ENCODE results near the gene RASL12.

RASL12 gene

DNA sequence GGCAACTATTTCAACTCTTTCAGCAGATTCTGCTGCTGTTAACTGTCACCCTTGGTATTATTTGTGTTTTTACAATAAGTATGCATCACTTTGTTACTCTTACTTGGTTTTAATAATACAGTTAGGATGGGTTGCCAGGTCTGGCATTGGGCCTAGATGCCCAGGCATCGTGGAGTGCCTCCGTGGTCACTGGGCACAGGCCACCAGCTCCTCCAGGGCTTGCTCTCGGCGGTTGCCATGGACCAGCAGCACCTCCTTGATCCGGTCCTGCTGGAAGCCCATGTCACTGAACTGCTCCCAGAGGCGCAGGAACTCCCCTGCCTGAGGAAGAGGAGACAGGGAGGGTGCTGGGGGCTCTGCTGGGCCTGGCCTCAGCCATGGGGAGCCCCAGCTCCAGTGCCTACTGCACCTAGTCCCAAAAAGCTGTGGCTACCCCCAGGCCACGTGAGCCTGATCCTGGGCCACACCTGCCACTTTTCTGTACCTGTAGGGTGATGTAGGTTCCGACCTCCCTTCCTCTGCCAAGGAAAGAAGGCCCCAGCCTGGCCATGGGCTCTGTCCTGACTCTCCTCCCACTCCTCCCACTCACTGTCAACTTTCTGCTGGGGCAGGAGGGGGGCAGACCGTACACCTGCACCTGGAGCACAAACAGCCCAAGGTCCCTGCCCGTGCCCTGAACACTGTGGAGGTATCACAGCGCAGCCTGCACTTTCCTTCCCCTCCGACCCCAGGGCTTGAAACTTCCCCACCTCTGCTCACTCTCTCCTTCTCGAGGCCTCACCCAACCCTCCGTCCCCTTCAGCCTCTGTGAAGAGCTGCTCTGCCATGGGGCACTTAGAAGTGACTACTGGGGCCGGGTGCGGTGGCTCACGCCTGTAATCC, 25.4 kb upstream of the RASL12 start:
- H3K4me3 ChIP-seq (ENCODE audit: low read depth, low read length) = no peak overlapping the region

DNA sequence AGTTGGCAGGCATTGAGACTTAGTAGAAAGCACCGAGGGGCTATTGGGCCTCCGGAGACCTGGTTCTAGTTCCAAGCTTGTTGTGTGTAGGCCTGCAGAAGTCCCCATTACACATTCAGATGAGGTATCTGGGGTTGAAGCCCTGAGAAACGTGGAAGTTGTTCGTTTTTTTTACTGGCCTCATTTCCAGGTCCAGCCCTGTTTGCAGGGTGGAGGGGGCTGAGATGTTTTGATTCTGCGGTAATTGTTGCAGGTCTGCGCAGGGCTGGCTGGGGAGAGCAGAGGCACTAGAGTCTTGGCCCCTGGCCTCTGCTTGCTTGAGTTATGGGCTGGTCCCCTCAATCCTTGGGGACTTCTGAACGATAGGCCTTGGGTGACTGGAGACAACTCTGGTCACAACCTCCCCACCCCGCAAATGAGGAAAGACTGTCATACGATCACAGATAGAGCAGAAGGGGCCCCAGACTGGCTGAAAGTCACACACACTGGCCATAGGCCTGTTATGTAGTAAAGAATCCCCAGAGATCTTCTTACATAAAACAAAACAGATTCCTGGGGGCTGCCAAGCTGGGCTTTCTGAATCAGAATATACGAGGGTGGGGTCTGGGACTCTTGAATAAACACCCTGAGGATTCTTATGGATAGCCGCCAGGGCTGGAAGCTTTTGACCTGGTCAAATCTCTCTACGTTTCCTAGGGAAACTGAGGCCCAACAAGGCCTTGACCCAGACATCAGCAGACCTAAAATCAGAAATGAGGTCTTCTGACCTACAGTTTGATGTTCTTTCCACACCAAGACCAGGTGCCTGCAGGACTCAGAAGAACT, 24.4 kb upstream of the RASL12 start:
- no peak overlapping the region for H3K4me3 ChIP-seq (ENCODE audit: low read depth, low read length)

DNA sequence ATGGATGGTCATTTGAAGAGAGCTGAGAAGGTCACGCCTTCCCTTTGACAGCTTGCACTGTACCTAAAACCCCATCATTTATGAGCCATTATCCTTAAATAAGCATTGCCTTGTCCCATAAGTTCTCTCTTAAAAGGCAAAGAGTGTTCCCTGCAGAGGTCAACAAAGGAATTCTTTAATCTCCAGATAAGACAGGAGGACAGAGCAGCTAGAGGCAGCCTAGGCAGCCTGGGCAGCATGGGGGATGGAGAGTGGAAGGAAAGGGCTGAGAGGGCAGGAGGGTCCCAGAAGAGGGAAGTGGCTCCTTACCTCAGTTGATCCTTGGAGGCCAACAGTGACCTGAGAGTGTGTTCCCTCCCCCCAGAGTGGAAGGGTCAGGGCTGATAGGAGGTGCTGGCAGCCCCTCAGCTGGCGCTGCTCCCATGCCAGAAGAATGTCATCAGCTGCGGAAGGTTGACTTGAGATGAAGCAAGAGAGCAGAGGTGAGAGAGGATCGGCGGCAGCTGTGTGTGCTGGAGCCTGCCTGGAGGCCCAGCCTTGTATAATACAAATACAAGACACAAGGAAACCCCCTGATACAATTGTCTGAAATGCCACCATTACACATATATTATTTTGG, 21.5 kb upstream of the RASL12 start:
- no peak overlapping the region for H3K4me3 ChIP-seq (ENCODE audit: low read depth, low read length)

DNA sequence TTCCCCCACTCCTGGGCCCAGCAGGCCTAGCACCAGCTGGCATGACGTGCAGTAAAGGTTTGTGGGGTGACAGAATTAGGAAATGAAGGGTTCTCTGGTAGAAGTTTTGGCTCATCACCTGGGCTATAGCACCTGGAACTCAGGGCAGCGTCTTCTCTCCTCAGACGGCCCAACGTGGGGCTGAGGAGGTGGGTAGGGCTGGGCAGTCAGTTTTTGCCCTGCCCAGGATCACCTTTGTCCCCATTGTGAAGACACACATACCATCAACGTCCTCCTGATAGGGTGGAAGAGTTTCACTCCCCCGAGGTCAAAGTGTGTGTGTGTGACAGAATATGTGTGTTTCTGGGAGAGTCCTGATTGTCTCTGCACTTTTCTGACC, 20.8 kb upstream of the RASL12 start:
- no peak overlapping the region for H3K4me3 ChIP-seq (ENCODE audit: low read depth, low read length)

DNA sequence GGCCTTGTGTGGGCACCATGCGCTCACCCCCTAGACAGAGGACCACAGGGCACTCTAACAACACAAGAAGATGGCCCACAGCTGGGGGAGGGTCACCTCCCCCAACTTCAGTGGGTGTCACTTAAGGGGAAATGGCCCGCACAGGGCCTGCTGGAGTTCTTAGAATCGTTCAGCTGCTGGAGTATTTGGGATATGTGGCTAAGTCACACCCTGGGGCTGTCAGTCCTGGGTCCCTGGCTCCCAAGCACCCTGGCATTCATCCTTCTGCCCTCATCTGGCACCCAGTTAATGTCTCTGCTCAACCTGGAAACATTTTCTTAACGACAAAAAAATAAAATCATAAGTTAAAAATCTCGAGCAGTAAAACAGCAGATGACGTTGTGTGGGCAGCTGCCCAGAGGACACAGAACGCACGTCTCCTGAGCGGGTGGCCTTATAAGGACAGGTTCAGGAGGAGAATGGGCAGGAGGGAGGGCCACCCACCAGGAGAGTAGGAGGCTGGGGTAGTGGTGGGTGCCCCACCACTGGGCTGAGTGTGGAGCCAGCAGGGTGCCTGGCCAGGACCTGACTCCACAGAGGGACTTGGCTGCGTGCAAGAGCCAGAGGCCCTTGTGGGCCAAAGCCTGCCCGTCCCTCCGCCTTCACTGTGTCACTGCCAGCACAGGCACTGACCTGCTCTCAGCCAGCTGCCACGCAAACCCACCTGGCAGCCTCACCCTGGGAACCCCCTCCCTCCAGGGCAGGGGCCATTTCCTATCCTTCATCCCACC, 20.3 kb upstream of the RASL12 start:
- H3K4me3 ChIP-seq (ENCODE audit: low read depth, low read length) = no peak overlapping the region

DNA sequence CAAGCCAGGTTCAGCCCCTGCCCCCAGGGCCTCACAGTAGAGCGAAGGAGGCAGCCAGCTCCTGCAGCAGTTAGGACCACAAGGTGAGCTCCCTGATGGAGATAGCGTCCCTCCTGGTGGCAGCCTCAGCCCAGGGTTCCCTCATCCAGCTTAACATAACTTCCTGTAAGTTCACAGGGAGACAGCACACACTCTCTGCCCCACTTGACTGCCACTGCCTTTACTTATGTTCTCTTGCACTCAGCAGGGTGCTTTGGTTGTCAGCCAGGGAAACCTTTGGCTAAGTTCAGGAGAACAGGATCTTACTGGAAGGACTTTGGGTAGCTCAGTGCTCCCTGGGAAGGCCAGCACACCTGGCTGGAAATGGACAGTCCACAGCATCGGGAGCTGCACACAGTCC, 19.6 kb upstream of the RASL12 start:
- no peak overlapping the region for H3K4me3 ChIP-seq (ENCODE audit: low read depth, low read length)

DNA sequence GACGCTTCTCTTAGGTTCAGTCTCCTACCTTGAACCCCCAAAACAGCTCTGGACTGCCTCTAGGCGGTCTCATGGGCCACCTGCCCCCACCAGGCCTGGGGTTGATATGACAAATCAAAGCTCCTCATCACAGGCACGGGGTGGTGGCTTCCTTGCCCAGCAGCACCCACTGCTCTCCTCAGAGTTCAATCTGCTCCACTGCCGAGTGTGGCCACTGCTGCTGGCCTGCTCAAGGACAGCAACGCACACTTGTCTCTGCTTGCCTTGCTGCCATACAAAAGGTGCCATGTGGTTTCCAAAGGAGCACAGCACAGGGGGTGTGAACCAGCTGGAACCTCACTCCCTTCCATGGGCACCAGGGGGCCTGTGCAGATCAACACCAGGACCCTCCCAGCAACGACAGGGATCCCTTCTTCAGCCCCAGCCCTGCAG, 18.9 kb upstream of the RASL12 start:
- no peak overlapping the region for H3K4me3 ChIP-seq (ENCODE audit: low read depth, low read length)

DNA sequence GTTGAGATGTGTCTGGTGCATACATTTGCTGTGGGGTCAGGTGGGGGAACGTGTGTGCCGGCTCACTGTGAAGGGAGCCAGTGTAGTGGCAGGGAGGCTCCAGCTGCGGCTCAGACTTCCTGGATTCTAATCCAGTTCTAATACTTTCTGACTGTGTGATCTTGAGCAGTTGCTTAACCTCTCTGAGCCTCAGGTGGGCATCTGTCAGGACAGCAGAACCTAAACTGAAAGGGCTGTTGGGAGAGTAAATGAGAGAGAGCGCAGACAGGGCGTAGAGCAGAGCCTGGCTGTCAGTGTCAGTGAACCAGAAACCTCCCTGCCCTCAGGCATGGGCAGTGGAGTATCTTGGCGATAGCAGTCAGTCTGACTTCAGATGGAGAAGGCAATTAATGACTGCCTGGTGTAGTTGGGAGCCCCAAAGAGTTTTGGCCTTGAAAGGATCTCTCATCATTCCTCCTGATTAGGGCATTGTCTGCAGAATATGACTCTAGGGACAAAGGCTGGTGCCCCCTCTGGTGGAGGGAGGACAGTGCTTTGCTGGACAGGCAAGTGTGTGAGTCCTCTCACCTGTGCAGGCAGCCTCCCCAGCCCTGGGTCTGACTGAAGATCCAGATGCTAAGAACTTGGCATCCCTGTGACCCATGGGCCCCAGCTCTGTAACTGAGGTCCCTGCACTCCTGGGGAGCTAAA, 18.3 kb upstream of the RASL12 start:
- H3K4me3 ChIP-seq (ENCODE audit: low read depth, low read length) = no peak overlapping the region

DNA sequence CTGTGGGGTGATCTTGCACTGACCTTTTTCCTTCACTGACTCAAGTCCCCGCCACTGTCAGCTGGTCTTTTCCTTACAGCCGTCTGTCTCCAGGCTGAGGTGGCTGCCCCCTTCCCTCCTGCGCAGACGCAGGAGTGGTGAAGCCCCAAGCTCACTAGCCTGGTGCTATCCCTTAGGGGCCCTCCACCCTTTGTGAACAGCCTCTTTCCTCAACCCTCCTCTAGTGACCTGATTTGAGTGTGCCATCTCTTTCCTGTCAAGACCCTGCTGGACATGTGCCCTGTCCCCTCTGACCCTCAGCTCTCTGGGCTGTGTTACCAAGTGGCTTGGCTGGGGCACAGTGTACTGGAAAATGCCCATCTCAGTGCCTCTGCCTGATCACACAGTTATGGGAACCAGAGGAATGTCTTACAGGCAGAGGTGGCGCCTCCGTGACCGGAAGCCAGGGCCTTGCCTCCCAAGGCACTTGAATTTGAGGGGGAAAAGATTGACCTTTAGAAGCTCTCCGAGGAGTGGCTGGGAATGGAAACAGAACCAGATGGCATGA, 17.5 kb upstream of the RASL12 start:
- no peak overlapping the region for H3K4me3 ChIP-seq (ENCODE audit: low read depth, low read length)

DNA sequence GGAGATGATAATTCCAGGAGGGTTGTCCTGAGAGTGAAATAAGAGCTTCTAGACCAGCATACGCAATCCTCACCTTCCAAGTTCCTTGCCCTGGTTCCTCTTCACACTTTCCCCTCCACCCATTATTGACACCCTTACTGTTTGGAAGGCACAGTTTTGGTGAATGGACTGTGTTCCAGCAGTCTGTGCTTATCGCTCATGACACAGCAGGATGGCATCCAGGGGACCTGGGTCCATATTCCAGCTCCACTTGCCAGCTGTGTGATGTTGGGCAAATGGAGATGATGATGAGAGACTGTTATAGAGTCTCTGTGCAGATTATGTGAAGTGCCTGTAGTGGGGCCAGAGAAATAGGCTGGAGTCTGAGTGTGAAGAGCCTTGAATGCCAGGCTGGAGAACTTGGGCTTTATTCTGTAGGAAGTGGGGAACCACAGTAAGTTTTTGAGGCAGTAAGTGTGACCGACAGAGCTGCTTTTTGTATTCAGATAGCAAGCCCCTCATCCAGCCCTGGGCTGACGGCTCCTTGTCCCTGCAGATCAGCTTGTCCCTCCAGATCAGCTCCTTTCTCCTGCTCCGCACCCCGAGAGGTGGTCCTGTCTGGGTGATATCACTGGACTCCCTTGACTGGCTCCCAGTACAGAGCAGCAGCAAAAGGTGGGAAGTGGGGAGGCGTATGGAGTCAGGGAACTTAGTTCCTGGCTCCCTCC, 16.9 kb upstream of the RASL12 start:
- no peak overlapping the region for H3K4me3 ChIP-seq (ENCODE audit: low read depth, low read length)

DNA sequence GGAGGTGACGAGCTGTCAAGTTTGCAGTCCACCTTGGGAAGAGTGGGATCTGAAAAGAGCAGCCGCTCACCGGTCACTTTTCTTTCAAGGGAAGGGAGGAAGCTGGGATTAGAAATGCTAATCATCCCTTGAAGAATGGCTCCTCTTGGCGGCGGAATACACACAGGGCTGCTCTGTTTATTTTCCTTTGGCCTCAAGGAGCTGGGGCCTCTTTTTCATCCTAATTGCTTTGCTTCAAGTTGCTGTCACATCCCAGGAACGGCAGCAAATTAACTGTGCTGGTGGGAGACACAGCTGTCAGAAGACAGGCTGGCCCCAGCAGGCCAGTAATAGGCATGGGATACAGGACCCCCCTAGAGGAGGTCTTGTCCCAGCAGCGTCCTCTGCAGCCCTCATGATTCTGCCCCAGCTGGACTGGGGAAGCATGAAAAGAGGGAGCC, 15.5 kb upstream of the RASL12 start:
- no peak overlapping the region for H3K4me3 ChIP-seq (ENCODE audit: low read depth, low read length)

DNA sequence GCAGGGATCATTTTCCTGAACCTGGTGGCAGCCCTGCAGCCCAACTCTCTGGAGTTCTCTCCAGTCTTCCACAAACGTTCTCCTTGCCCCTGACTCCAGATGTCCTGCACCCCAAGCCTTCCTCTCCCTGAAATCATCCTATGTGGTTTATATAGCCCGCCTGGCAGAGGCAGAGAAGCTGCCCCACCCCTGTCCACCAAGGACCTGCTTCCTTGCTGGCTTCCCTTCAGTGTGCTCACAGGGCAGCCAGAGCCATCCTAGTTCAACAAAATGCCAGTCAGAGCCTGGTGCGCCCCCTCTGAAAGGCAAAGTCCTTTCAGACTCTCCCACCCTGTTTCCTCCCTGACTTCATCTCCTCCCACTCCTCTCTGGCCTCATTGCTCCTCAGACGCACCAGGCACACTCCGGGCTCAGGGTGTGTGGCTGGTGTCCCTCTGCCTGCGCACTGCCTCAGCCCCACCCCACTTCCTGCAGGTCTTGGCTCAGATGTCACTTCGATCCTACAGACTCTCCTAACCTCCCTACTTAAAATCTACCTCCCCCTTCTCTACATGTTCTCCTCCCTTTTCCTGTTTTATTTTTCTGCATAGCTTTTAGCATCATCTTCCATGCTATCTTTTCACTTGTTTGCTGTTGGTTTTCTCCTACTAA, 14.6 kb upstream of the RASL12 start:
- H3K4me3 ChIP-seq (ENCODE audit: low read depth, low read length) = no peak overlapping the region

DNA sequence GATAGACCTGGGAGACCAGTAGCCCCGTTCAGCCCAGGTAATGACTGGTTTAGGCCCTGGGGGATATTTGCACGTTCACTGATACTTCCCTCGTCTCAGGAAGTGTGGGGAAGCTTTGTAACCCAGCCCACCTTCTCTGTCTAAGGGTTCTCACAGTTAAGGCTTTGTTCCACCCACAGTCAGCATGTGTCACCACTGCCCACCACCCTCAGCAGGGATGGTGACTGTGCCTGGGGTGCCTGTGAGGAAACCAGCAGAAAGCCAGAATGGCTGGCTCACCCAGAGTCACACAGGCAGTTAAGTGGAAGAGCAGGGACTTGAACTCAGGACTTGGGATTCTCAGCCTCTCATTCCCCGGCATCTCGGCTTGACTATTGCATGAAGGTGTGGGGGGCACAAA, 14.0 kb upstream of the RASL12 start:
- H3K4me3 ChIP-seq (ENCODE audit: low read depth, low read length) = no peak overlapping the region

DNA sequence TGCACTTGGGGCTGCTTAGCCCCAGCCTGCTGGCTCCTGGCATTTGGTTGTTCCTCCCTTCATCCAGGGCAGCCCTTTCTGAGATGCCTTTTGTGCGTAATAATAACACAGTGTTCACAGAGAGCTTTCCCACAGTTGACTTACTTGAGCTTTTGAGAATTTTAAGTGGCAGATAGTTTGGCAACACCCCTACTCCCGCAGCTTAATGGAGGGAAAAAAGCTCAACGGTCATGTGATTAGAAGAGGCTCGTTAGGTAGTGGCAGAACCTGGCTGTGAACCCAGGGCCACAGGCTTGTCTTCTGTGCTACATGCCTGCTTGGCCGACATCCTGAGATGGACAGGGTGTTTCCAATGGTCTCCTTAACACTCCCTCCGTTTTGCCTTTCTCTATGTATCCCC, 13.5 kb upstream of the RASL12 start:
- no peak overlapping the region for H3K4me3 ChIP-seq (ENCODE audit: low read depth, low read length)

DNA sequence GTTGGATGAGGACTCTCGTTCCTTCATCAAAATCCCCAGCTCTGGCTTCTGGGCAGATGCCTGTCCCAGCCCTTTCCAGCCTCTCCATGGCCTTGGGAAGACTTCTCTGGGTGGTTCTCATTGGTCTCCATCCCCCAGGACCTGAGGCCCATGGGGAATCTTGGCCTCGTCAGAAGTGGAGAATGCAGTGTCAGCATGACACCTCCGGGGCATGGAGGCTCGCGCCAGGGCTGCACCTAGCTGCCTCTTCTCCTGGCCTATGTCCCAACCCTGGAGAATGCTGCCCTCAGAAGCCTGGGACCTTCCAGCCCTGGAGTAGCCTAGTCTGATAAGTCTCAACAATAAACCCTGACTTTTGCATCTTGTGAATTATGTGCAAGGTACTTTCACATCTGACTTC, 11.8 kb upstream of the RASL12 start:
- H3K4me3 ChIP-seq (ENCODE audit: low read depth, low read length) = no peak overlapping the region

DNA sequence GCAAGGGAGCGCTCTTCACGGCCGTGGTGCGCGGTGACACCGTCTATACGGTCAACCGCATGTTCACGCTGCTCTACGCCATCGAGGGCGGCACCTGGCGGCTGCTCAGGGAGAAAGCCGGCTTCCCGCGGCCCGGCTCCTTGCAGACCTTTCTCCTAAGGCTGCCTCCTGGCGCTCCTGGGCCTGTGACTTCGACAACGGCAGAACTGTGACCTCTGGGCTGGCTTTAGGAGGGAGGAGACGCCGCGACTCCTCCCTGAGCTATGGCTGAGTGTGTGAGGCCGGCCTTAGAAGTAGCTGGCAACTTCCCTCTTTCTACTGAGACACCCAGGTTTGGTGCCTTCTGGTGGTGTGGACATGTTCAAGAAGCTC, 10.2 kb upstream of the RASL12 start:
- H3K4me3 ChIP-seq (ENCODE audit: low read depth, low read length) = no peak overlapping the region

DNA sequence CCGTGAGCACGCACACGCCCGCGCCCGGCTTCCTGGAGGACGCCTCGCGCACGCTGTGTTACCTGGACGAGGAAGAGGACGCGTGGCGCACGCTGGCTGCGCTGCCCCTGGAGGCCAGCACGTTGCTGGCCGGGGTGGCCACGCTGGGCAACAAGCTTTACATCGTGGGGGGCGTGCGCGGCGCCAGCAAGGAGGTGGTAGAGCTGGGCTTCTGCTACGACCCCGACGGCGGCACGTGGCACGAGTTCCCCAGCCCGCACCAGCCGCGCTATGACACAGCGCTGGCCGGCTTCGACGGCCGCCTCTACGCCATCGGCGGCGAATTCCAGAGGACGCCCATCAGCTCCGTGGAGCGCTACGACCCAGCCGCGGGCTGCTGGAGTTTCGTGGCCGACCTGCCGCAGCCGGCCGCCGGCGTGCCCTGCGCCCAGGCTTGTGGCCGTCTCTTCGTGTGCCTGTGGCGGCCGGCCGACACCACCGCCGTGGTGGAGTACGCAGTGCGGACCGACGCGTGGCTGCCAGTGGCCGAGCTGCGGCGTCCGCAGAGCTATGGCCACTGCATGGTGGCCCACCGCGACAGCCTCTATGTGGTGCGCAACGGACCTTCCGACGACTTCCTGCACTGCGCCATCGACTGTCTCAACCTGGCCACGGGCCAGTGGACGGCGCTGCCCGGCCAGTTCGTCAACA, 9.6 kb upstream of the RASL12 start:
- no peak overlapping the region for H3K4me3 ChIP-seq (ENCODE audit: low read depth, low read length)

DNA sequence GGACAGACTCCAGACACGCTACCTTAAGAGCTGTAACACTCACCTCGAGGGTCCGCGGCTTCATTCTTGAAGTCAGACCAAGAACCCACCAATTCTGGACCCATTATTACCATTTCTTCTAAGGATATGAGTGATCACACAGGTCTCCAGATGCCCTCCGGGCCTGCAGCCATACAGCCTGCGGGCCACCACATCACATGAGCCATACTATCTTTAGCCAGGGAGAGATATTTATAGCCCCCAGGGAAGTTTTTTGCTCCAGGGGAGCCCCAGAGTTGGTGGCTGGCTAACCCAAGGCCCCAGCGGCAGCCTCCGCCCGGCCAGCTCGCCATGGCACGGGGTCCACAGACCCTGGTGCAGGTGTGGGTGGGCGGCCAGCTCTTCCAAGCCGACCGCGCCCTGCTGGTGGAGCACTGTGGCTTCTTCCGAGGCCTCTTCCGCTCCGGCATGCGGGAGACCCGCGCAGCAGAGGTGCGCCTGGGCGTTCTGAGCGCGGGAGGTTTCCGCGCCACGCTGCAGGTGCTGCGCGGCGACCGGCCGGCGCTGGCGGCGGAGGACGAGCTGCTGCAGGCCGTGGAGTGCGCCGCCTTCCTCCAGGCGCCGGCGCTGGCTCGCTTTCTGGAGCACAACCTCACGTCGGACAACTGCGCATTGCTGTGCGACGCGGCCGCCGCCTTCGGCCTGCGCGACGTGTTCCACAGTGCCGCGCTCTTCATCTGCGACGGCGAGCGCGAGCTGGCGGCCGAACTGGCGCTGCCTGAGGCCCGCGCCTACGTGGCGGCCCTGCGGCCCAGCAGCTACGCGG, 8.9 kb upstream of the RASL12 start, which contains the start of gene KBTBD13:
TSS of gene KBTBD13 (plus strand) at position 261 of the 805 bp plus-strand sequence. CDS start at position 331, 70 bp downstream.
- H3K4me3 ChIP-seq (ENCODE audit: low read depth, low read length) = no peak within 1 kb of the TSS

Measured in iPS-11a (cell line).